ENCODE results near the gene GYPC.

DNA sequence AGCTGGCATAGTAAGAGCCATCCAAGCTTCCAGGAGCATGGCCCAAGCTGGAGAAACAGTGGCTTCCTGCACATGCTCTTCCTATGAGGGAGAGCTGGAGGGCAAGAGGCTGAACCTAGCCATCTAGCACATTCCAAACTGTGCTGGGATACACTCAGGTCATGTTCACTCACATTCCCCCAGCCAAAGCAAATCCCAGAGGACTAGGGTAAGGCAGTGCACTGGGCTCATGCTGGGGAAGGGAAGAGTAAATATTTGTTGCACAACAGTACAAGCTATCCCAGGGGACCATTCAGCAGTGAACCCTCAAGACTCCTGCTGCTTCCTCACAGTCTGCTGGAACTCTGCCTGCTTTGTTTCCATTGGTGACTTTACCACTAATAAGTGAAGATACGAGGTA lies 20.7 kb upstream of the GYPC start:
- no peak for TF ChIP-seq CTCF (IDR thresholded peaks at IDR 0.05)
- TF ChIP-seq POLR2A (IDR thresholded peaks at IDR 0.05), result no peak

All from prostate gland (tissue), 2 donors.